Measurements from ENCODE around the gene CELF1.

The CELF1 gene

DNA sequence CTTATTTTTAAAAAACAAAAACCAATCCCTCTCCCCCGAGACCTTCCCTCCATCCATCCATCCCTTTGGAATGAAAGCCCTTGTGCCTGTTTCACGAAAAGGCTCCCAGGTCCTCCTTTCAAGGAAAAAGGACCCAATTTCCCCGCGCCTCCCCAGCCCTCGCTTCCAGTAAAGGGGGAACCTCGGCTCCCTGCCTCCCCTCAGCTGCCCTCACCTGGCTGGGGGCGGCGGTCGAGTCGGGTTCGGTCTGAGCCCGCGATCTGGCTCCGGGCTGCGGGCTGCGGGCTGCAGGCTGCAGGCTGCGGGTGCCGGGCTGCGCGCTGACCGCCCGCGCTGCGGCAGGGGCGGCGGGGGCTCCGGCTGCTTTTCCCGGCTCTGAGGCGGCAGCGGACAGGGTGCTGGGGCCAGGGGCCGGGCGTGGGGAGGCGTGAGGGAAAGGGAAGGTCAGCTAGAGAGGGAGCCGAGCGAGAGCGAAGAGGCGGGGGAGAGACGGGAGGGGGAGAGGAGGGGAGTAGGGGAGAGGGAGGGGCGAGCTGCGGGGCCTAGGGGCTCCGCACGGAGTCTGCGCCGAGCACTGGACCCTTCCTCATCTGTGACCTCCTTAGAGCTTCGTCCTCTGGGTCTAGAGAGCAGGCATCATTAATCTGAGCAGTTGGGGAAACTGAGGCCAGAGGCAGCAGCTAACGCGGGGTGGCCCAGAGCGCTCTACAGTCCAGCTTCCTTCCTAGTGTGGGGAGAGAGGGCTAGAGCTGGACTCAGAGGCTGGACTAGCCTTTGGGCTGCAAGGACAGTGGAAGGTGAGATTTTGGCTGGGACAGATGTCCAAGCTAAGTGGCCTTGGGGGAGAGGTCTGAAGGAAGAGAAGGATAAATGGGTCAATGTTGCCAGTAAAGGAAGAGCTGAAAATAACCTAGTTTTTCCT, 41.3 kb upstream of the CELF1 start, which contains the start of gene C1QTNF4:
C1QTNF4 (minus strand) TSS at position 478 of the 922 bp plus-strand sequence. CDS start 3,601 bp downstream, outside the sequence.
- TF ChIP-seq FOXM1 (IDR thresholded peaks at IDR 0.05; ENCODE audit: borderline replicate concordance, low read depth) (no peak), TCF12 (IDR thresholded peaks at IDR 0.05; ENCODE audit: low read depth) (no peak), NFIC (IDR thresholded peaks at IDR 0.05) (no peak)

DNA sequence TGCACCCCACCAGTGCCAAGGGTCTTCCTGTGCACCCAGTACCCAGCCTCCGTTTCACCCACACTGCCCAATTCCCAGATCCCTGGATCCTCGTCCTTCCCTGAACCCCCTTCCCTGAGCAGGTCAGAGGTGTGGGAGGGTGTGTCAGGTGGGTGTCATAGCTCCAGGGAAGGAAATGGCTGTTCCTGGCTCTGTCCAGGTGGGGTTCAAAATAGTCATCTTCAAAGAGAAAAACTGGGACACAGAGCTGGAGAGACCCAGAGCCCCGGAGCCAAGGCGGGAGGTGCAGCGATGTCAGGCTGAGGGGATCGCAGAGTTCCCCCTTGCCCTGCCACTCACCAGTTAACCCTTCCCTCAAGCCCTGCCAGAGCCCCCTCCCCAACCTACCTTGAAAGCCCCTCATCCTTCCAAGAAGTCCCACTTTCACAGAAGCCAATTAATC, 40.6 kb upstream of the CELF1 start:
- TF ChIP-seq TCF12 (IDR thresholded peaks at IDR 0.05; ENCODE audit: low read depth) (no peak), EP300 (IDR thresholded peaks at IDR 0.05; ENCODE audit: borderline replicate concordance) (no peak), CEBPB (IDR thresholded peaks at IDR 0.05) (no peak), ZBTB7A (IDR thresholded peaks at IDR 0.05; ENCODE audit: low read depth) (no peak), FOXM1 (IDR thresholded peaks at IDR 0.05; ENCODE audit: borderline replicate concordance, low read depth) (no peak), NFIC (IDR thresholded peaks at IDR 0.05) (no peak), CREB1 (IDR thresholded peaks at IDR 0.05; ENCODE audit: low read depth) (no peak), RAD21 (IDR thresholded peaks at IDR 0.05; ENCODE audit: low read depth) (no peak)
- TF ChIP-seq, protein P1, sequence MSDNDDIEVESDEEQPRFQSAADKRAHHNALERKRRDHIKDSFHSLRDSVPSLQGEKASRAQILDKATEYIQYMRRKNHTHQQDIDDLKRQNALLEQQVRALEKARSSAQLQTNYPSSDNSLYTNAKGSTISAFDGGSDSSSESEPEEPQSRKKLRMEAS (IDR thresholded peaks at IDR 0.05), result no peak

DNA sequence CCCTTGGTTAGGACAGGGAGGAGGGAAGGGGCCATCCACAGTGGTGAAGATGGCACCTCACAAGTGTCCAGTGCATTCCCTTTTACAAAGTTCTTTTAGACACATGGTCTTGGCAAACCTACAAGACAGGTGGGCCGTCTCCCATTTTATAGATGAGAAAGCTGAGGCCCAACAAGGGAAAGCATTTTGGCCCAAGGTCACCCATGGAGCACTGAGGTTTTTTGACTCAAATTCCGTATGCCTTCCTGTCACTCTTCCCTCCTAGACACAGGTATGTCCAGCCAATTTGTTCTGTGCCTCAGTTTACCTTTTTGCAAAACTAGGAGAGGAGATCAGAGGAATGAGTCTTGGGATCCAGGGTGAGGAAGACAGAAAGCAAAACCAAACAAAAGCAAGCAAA, 40.0 kb upstream of the CELF1 start:
- TF ChIP-seq RAD21 (IDR thresholded peaks at IDR 0.05; ENCODE audit: low read depth), result no peak
- TF ChIP-seq, protein P2, sequence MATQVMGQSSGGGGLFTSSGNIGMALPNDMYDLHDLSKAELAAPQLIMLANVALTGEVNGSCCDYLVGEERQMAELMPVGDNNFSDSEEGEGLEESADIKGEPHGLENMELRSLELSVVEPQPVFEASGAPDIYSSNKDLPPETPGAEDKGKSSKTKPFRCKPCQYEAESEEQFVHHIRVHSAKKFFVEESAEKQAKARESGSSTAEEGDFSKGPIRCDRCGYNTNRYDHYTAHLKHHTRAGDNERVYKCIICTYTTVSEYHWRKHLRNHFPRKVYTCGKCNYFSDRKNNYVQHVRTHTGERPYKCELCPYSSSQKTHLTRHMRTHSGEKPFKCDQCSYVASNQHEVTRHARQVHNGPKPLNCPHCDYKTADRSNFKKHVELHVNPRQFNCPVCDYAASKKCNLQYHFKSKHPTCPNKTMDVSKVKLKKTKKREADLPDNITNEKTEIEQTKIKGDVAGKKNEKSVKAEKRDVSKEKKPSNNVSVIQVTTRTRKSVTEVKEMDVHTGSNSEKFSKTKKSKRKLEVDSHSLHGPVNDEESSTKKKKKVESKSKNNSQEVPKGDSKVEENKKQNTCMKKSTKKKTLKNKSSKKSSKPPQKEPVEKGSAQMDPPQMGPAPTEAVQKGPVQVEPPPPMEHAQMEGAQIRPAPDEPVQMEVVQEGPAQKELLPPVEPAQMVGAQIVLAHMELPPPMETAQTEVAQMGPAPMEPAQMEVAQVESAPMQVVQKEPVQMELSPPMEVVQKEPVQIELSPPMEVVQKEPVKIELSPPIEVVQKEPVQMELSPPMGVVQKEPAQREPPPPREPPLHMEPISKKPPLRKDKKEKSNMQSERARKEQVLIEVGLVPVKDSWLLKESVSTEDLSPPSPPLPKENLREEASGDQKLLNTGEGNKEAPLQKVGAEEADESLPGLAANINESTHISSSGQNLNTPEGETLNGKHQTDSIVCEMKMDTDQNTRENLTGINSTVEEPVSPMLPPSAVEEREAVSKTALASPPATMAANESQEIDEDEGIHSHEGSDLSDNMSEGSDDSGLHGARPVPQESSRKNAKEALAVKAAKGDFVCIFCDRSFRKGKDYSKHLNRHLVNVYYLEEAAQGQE (IDR thresholded peaks at IDR 0.05; ENCODE audit: low read depth), result no peak
- TF ChIP-seq, protein P1 (IDR thresholded peaks at IDR 0.05), result no peak
- no peak for TF ChIP-seq TCF12 (IDR thresholded peaks at IDR 0.05; ENCODE audit: low read depth)
- no peak for TF ChIP-seq TAF1 (IDR thresholded peaks at IDR 0.05; ENCODE audit: low read depth)
- no peak for TF ChIP-seq NFIC (IDR thresholded peaks at IDR 0.05)
- TF ChIP-seq CEBPB (IDR thresholded peaks at IDR 0.05), result no peak
- no peak for TF ChIP-seq YY1 (IDR thresholded peaks at IDR 0.05; ENCODE audit: low read depth)
- TF ChIP-seq, protein P3, sequence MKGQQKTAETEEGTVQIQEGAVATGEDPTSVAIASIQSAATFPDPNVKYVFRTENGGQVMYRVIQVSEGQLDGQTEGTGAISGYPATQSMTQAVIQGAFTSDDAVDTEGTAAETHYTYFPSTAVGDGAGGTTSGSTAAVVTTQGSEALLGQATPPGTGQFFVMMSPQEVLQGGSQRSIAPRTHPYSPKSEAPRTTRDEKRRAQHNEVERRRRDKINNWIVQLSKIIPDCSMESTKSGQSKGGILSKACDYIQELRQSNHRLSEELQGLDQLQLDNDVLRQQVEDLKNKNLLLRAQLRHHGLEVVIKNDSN (IDR thresholded peaks at IDR 0.05), result no peak

DNA sequence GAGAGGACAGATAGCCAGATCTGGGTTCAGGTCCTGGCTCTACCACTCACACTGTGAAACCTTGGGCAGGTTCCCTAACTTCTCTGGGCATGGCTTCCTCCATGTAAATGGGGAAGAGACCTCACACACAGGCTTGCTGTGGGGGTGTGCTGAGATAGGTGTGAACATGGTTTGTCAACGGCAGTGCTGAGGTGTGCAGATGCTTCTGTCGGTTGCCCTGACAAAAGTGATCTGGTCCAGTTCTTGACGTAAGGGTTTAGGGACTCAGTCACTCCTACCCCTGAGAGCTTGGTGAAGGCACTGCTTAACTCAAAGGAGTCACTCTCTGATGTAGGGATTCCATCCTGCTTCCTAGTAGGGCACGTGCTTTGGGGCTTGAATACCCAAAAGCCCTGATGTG, 39.3 kb upstream of the CELF1 start:
- TF ChIP-seq CREB1 (IDR thresholded peaks at IDR 0.05; ENCODE audit: low read depth) (no peak), ZBTB7A (IDR thresholded peaks at IDR 0.05; ENCODE audit: low read depth) (no peak), TEAD4 (IDR thresholded peaks at IDR 0.05) (no peak), CEBPB (IDR thresholded peaks at IDR 0.05) (no peak), EGR1 (IDR thresholded peaks at IDR 0.05) (no peak), TCF12 (IDR thresholded peaks at IDR 0.05; ENCODE audit: low read depth) (no peak)

DNA sequence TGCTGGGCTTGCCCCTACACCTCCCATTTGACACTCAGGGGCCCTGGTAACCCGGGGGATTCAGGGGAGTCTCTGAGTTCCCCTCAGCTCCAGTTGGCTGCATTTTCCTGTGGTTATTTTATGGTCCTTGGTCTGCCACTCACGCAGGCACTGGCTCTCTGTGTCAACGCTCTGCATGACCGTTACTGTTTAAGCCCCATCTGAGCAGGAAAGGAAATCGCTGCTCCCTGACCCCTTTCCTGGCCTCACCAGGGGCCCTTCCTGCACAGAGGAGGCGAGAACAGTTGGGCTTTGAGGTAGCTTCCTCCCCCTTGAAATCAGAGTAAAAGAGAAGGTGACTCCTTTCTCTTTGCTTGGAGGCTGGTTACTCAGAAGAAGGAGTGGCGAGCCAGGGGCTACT, 38.8 kb upstream of the CELF1 start:
- TF ChIP-seq ZBTB7A (IDR thresholded peaks at IDR 0.05; ENCODE audit: low read depth) (no peak), TCF12 (IDR thresholded peaks at IDR 0.05; ENCODE audit: low read depth) (no peak), TEAD4 (IDR thresholded peaks at IDR 0.05) (no peak), CEBPB (IDR thresholded peaks at IDR 0.05) (no peak), CREB1 (IDR thresholded peaks at IDR 0.05; ENCODE audit: low read depth) (no peak), NFIC (IDR thresholded peaks at IDR 0.05) (no peak), EGR1 (IDR thresholded peaks at IDR 0.05) (no peak), EP300 (IDR thresholded peaks at IDR 0.05; ENCODE audit: borderline replicate concordance) (no peak), YY1 (IDR thresholded peaks at IDR 0.05; ENCODE audit: low read depth) (no peak), RAD21 (IDR thresholded peaks at IDR 0.05; ENCODE audit: low read depth) (no peak), TAF1 (IDR thresholded peaks at IDR 0.05; ENCODE audit: low read depth) (no peak), FOXM1 (IDR thresholded peaks at IDR 0.05; ENCODE audit: borderline replicate concordance, low read depth) (no peak)
- TF ChIP-seq, protein P2 (IDR thresholded peaks at IDR 0.05; ENCODE audit: low read depth), result no peak
- TF ChIP-seq, protein P1 (IDR thresholded peaks at IDR 0.05), result no peak
- TF ChIP-seq, protein P3 (IDR thresholded peaks at IDR 0.05), result no peak

Measured in Ishikawa (cell line).